ENCODE data around the gene ZMYND8.
"Not testable (repeated sequence)": the region's sequence is repeated elsewhere in the genome, so short reads cannot be mapped to it uniquely, and the experiment has no call there.

Gene ZMYND8

DNA sequence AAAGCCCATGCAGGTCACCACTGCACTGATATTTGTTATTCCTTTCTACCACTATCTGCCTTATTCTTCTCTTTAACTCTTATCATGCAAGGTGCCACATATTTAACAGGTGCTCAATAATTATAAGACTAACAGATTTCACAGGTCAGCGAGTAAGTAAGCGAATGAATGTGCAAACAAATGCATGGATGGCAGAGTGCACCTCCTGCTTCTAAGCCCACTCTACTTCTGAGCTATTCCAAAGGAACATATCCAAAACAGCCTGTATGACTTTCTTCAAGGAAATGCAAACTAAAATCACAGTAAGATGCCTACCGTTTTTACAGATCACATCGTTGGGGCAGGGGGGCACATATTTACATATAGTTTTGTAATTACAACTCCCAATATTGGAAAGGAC is 71.3 kb downstream of the ZMYND8 start:
- DNase-seq (ENCODE audit: low spot score), result no peak

DNA sequence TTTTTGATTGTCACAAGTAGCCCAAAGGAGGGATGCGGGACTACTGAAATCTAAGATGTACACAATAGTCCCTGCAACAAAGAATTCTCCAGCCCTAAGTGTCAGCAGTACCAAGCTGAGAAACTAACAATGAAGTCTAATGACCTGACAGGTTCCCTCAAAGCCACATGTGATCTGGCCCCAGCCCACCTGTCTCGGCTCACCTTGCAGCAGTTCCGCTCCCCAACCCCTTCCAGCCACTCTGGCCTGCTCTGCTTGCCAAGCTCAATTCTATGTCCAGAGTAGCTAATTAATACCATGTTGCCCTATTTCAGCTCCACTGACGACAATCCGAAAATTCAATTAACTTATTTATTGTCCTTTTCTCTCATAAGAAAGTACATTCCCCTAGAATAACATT is 72.1 kb downstream of the ZMYND8 start:
- no peak for DNase-seq (ENCODE audit: low spot score)

DNA sequence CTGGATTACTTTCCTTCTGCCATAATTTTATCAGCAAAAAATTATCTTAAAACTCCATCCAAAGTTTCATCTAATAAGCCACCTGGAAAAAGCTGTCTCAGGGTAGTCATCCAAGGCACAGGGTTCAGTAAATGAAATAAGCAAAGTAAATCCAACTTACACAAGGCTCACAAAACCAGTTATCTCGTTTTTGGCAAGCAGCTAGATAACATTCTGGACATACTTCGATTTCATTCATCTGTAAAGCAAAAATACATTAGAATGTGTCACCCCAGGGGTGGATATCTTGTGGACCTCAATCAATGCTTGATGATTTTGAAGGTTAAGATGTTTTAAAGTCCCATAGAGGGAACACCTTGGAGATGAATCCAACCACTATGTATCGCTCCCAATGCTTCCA is 73.1 kb downstream of the ZMYND8 start:
- DNase-seq (ENCODE audit: low spot score), result no peak

DNA sequence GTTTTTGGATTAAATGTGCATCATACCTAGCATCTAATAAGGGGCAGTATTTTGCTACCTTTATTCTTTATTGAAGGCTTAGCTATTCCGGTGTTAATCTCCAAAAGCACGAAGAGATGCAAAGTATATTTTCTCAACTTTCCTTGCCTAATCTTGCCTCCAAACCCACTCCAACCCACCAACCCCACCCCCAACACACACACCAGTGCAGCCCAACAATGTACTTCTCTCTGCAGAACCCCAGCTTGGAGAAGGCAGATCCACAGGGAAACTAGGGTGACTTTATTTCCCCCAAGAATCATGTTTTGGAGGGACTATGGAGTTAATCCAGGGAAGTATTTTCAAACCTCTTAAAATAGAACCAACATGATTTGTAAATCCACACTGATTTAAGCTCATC is 73.6 kb downstream of the ZMYND8 start:
- DNase-seq (ENCODE audit: low spot score), result no peak

DNA sequence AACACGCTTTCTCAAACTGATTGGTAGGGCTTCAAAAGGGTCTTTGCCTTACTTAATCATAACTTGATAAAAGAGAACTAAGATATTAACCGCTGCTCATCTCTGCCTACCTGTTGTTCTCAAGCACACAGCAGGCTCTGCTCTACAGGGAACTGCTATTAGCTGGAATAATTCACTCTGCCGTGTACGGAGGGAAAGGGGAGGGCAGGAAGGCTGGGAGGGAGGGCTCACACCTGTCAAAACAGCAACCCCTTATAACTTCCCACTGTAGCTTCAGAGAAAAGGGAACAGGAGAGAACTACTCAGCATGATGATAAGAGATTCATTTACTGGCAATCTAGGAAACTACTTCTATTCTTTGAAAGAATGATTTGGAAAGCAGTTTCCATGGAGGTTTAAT is 75.1 kb downstream of the ZMYND8 start:
- no peak for DNase-seq (ENCODE audit: low spot score)

DNA sequence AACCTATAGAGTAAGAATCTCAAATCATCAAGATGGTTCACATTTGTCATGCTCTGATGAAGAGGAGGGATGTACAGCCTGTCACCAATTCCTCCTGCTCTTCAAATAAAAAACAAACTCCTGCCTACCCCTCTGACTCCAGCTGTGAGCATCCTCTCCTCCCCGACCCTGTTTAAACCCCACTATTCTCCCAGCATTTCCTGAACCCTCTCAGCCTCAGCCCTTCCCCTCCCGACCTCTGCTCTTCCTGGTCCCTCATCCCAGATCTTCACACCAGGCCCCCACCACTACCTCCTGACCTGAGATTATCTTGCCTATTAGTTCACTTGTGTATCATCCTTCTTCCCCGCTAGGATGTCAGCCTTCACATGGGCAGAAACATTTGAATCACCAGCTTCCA is 75.8 kb downstream of the ZMYND8 start:
- DNase-seq (ENCODE audit: low spot score), result no peak

DNA sequence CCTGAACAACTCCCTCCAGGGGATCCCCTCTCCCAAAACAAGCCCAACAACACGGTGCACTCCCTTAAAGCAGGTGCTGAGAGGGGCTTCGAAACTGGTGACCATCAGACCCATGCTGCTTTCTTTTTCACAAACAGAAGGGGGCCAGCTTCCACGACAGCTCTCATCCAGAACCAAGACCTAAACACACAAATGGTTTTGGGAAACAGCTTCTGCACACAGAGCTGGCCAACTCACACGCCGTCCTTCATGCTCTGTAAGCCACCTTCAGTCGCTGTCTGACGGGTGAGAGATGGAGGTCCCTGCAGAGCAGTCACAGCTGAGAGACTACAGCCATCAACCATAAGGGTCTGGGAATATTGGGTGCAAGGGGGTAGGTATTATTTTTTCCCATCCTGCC is 76.3 kb downstream of the ZMYND8 start:
- DNase-seq (ENCODE audit: low spot score), result no peak

DNA sequence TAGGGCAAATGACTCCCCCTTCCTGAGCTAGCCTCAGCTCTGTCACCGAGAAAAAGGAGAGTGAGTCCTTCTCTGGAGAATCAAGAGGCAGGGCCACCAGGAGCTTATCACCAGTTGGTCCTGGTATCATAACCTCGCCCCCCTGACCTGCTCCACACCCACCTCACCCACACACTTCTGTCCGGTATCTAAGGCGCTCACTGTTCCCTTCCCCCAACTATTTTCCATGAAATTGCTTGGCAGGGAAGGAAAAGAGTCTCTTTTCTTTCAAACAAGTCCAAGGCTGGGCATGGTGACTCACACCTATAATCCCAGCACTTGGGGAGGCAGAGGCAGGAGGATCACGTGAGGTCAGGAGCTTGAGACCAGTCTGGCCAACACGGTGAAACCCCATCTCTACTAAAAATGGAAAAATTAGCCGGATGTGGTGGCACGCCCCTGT is 77.6 kb downstream of the ZMYND8 start:
- DNase-seq (ENCODE audit: low spot score), result no peak

DNA sequence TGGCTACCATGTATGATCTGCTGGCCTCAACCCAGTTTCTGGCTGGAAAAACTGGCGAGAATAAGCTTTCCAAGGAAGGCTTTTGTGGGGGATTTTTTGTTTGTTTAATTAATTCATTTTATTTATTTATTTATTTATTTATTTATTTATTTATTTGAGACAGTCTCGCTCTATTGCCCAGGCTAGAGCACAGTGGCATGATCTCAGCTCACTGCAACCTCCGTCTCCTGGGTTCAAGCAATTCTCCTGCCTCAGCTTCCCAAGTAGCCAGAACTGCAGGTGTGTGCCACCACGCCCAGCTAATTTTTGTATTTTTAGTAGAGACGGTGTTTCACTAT is 79.0 kb downstream of the ZMYND8 start:
- DNase-seq (ENCODE audit: low spot score), result not testable (repeated sequence)

DNA sequence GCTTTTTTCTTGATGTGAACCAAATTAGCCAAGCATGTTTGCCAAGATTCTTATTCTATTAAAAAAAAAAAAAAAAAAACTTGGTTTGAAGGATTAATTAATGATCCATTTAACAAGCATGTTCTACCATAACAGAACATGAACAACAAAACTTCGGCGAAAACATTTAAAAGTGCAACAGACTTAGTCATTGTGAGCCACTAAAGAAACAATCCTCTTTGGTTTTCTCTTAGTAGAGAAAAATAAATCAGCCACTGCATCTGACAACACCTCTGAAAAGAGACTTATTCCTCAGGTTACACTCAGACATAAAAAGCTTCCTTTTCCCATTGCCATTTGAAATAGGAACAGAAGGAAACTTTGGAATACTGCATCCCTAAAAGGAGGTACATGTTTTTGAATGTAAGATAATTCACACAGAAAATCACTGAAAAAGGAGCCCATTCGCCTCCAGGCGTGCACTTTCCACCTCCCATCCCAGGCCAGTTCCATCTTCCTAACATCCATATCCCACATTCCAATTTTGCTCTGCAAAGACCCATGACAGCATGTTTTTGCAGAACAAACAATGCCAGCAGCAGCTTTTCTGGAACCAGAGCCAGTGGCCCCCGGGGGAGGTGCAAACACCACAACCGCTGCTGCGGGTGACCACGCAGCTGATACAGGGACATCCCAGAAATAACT is 79.5 kb downstream of the ZMYND8 start:
- no peak for DNase-seq (ENCODE audit: low spot score)

DNA sequence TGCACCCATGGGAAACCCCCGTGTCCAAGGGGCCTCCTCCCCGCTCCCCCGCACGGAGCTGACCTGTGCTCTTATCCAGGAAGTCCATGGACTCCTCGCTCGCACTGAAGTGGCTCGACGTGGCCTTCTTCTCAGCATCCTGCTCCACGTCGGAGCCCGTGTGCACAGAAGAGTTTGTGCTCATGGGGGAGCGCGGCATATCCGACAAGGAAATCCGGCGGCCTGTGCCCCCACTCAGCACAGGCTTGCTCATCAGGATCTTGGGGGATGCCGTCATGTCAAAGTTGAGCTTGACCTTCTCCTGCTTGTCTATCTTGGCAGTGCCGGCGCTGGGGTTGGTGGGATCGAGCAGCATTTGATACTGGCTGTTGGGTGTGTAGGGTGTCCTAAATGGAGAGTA is 80.2 kb downstream of the ZMYND8 start:
- no peak for DNase-seq (ENCODE audit: low spot score)

DNA sequence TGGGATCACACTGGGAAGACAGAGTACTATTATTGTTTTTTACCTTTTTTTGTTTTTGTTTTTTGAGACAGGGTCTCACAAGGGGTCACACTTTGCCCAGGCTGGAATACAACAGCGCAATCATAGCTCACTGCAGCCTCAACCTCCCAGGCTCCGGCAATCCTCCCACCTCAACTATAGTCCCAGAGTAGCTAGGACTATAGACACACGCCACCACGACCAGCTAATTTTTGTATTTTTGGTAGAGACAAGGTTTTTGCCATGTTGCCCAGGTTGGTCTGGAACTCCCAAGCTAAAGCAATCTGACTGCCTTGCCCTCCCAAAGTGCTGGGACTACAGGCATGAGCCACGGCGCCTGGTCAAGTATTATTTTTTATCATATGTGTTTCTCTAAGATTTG is 81.0 kb downstream of the ZMYND8 start:
- no peak for DNase-seq (ENCODE audit: low spot score)

DNA sequence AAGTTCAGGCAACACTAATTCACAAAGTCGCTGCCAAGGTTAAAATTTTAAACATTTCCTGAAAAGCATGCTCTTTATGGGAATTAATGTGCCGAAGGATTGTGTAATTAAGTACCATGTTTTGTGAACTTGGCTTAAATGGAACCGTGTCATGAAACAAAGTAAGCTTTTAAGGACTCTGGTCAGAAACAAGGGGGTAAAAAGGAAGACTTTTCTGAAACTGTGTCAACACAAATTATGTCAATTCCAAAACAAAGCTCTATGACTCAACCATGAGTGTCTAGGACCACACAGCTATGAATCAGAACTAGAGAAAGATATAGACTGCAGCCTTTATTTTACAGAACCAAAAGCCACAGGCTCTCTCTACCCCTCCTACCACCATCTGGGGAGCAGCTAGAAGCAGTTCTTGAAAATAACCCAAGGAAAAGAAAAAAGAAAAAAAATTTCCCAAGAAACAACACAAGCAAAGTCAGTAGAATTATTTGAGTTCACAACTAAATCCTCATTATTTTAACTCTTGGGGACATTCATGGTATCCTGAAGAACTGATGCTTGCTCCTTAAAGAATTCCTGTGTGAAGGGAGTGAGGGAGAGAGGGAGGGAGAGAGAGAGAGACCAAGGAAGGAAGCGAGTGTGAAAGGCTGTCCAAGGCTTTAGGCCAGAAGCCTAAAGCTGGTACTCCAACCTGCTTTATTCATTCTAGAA is 81.9 kb downstream of the ZMYND8 start:
- peak; percentile 29 for DNase-seq (ENCODE audit: low spot score)

DNA sequence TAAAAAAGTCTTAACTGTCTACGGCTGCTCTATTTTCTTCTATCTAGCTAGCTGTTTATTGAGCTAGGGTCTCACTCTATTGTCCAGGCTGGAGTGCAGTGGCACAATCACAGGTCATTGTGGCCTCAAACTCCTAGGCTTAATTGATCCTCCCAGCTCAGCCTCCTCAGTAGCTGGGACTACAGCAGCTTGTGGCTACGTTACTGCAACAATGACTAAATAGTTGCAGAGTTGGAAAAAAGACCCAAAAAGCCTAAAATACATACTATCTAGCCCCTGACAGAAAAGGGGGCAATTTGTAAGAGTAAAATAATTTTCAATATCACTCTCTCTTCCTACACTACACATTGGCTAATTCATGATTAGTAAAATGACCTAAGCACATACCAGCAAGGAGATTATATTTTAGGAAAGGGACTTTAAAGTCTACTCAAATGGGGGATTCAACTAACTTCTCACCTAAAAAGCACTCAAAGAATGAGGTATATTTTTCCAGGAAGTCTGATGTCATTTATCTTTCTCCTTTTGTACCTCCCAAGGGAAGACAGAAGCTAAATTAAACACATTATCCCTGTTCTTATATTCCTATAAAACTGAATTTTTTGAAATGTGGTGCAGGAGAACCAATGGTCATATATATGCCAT is 82.8 kb downstream of the ZMYND8 start:
- no peak for DNase-seq (ENCODE audit: low spot score)

DNA sequence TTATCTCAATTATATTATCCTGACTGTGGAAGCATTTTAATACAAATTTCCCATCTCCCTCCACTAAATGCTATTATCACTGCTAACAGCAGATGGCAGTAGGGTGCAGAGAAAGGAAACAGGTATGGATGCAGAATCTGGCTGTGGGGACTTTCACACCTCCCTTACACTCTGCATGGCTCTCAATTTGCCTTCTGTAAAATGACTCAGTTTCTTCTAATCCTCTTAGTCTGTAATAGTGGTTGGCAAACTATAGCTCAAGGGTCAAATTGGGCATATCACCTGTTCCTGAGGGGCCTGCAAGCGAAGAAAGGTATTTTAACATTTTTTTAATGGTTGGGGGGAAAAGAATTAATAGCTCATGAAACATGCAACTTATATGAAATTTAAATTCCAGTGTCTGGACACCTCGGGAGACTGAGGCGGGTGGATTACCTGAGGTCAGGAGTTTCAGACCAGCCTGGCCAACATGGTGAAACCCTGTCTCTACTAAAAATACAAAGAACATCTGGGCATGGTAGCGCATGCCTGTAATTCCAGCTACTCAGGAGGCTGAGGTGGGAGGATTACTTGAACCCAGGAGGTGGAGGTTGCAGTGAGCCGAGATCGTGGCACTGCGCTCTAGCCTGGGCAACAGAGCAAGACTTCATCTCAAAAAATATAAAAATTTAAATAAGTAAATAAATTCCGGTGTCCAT is 83.5 kb downstream of the ZMYND8 start:
- DNase-seq (ENCODE audit: low spot score), result peak; percentile 59

DNA sequence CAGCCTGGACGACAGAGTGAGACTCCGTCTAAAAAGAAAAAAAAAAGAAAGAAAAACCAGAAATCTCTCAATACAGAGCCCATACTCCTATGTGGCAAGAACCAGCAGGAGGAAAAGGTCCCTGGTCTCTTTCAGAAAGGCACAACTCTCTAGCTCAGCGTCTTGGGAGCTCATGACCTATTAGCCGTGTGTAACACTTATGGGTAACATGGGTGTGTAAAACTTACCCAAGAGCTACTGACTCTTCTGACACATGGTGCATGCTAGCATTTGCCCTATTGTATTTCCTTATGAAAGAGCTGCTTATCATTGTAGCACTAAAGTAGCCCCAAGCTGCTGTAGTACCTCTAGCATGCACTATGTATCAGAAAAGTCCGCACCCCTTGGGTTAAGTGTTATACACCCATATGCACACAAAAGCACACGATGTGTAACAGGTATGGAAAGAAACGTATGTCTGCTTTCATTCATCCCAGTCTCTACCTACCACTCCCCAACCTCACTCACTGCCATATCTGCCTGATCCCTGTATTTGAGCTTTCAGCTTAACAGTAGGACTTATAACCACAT is 85.4 kb downstream of the ZMYND8 start:
- no peak for DNase-seq (ENCODE audit: low spot score)

DNA sequence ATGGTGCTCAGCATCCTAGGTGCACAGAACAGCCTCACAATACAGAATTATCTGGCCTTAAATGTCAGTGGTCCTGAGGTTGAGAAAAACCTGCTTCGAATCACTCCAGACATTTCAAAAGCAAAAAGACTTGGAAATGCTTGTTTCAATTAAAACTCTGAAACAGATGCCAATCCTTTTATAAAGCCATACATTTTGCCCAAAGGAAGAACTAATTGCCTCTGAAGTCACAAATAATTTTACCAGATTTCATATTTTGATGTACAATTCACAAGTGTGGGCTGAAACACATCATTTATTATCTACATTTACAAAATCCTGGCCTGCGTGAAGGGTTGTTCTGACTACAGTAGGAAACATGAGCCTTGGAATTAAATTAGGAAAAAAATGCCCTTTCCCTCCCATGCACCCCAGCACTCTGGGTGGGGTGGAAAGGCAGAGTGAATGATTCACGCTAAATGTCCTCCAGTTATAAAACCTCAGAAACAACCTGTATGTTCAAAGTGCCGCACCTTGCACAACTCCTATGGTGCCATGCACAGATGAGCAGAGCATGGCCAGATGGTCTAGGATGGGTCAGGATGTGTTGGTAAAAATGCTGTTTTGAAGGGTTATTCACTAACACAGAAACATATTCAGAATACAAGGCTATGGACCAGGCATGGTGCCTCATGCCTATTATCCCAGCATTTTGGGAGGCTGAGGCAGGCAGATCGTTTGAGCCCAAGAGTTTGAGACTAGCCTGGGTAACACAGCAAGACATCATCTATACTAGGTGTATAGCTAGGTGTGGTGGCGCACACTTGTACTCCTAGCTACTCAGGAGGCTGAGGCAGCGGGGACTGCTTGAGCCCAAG is 87.0 kb downstream of the ZMYND8 start:
- no peak for DNase-seq (ENCODE audit: low spot score)

DNA sequence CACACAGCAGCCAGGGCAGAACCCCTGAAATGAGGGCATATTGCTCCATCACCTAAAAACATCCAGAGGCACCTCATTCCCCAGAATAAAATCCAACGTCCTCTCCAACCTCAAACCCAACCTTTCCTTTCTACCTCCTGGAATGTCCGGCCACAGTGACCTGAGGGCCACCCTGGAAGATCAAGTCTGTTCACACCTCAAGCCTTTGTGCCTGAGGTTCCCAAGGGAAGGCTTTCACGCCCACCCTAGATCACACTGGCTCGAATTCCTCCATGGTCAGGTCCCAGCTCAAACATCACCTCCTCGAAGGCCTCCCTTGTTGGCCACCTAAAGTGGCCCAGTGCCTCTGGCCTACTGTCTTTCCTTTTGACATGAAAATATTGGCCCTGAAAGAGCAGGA is 88.9 kb downstream of the ZMYND8 start:
- DNase-seq (ENCODE audit: low spot score), result no peak

DNA sequence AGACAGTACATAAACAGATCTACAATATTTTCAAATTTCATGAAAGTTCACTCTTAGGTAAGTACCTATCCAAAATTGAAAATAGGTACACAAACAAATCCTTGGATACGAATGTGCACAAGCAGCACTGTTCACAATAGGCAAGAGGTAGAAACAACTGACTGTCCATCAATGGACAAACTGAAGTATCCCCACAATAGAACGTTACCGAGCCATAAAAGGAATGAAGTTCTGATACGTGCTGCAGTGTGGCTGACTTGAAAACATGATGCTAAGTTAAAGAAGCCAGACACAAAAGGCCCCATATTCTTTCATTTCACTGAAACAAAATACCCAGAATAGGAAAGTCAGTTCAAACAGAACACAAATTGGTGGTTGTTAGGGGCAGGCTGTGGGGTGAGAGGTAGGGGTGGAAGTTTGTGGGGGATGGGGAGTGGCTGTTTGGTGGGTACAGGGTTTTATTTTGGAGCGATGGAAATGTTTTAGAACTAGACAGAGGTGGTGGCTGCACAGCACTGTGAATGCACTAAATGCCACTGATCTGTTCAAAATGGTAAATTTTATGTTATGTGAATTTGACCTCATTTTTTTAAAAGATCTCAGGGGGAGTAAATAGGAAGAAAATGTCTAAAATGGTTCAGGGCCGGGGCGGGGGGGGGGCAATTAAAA is 89.5 kb downstream of the ZMYND8 start:
- no peak for DNase-seq (ENCODE audit: low spot score)

DNA sequence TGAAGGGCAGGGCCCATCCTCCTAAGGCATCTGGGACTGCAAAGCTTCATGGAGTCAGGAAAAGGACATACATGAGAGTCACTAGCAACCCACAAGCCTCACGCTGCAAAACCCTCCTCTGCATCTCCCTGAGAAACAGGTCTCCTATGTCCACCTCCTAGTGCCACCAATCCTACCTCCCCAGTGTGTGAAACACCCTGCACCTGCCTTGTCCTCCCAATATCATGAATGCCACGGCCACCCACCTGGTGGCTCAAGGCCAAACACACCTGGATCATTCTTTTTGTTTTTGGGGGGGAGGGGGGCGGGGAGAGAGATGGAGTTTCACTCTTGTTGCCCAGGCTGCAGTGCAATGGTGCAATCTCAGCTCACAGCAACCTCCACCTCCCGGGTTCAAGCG is 90.5 kb downstream of the ZMYND8 start:
- no peak for DNase-seq (ENCODE audit: low spot score)

DNA sequence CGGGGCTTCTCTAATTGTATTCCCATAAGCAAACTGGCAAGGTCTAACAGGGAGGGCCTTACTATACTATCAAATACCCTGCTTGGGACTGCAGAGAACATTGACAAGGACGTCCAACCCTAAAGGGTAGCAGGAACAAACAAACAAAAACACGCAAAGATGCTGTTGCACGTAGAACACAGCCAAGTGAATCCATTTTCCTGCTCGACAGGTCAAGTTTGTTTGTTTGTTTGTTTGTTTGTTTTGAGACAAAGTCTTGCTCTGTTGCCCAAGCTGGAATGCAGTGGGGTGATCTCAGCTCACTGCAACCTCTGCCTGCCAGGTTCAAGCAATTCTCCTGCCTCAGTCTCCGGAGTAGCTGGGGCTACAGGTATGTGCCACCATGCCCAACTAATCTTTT is 91.3 kb downstream of the ZMYND8 start:
- no peak for DNase-seq (ENCODE audit: low spot score)
